WTC11 (cell line): Measurements from ENCODE around the gene PANX2. TPM values are rescaled to one million over a fixed set of nuclear protein-coding genes. Genes with fewer than 3 reads are reported as not detected.

Experiments used
- ATAC-seq: fragments of 200-7000 bp; cut with Tn5 transposase; 2 replicates; pipeline ENCODE4 v1.10.0; 2021; ENCODE audit warnings: mild to moderate bottlenecking, moderate library complexity
- CTCF ChIA-PET: fragments of 300-600 bp; sonication (Branson Sonifier 250); formaldehyde crosslinking; loops from one replicate; lab custom pipeline; 2021; ENCODE audit warnings: antibody characterized with exemption; lab: Charles Lee
- POLR2A ChIA-PET: fragments of 350-600 bp; sonication (Branson Sonifier 250); formaldehyde crosslinking; loops from one replicate; lab custom pipeline; 2021; ENCODE audit warnings: antibody characterized with exemption; lab: Charles Lee
- DNase-seq: peaks from one replicate; pipeline ENCODE4 v3.0.0; 2021; ENCODE audit warnings: low spot score
- H3K27ac Mint-ChIP-seq: 2 replicates; pipeline ENCODE4 v1.8.0; 2021; ENCODE audit warnings: mixed read lengths
- H3K27me3 Mint-ChIP-seq: 2 replicates; pipeline ENCODE4 v1.8.0; 2021; ENCODE audit warnings: low read depth, mild to moderate bottlenecking, moderate library complexity, mixed read lengths
- H3K36me3 Mint-ChIP-seq: 2 replicates; pipeline ENCODE4 v1.8.0; 2021; ENCODE audit warnings: mixed read lengths
- H3K4me1 Mint-ChIP-seq: 2 replicates; pipeline ENCODE4 v1.8.0; 2022; ENCODE audit warnings: mixed read lengths
- H3K4me3 Mint-ChIP-seq: 2 replicates; pipeline ENCODE4 v1.8.0; 2021; ENCODE audit warnings: mild to moderate bottlenecking, moderate library complexity, mixed read lengths
- H3K9me3 Mint-ChIP-seq: 2 replicates; pipeline ENCODE4 v1.8.0; 2021; ENCODE audit warnings: mixed read lengths
- CDX4 ChIP-seq: fragments of 250-450 bp; sonication (Bioruptor Pico); IDR thresholded peaks from 2 replicates; pipeline ENCODE4 v1.9.0; 2021; ENCODE audit warnings: moderate library complexity, mild to moderate bottlenecking, inconsistent platforms, borderline replicate concordance
- CREB1 ChIP-seq: sonication (generic); formaldehyde crosslinking; IDR thresholded peaks from 2 replicates; pipeline ENCODE4 v1.8.0; 2023; ENCODE audit warnings: mild to moderate bottlenecking, missing genetic modification reagents
- CTCF ChIP-seq: fragments of 200-600 bp; IDR thresholded peaks from 2 replicates; pipeline ENCODE4 v1.8.0; 2022; ENCODE audit warnings: antibody characterized with exemption
- E2F1 ChIP-seq: sonication (generic); formaldehyde crosslinking; IDR thresholded peaks from 2 replicates; pipeline ENCODE4 v1.8.0; 2022; ENCODE audit warnings: mild to moderate bottlenecking, missing genetic modification reagents
- E2F4 ChIP-seq: sonication (generic); formaldehyde crosslinking; IDR thresholded peaks from 2 replicates; pipeline ENCODE4 v1.8.1; 2022; ENCODE audit warnings: low read depth, mild to moderate bottlenecking, moderate library complexity, missing genetic modification reagents, borderline replicate concordance
- ELF4 ChIP-seq: sonication (generic); formaldehyde crosslinking; IDR thresholded peaks from 2 replicates; pipeline ENCODE4 v1.8.1; 2022; ENCODE audit warnings: low read depth, mild to moderate bottlenecking, moderate library complexity, missing genetic modification reagents
- ETV6 ChIP-seq: sonication (generic); formaldehyde crosslinking; IDR thresholded peaks from 2 replicates; pipeline ENCODE4 v1.8.1; 2022; ENCODE audit warnings: mild to moderate bottlenecking, missing genetic modification reagents
- FOXP1 ChIP-seq: sonication (generic); formaldehyde crosslinking; IDR thresholded peaks from 2 replicates; pipeline ENCODE4 v1.8.0; 2022; ENCODE audit warnings: missing genetic modification reagents, mild to moderate bottlenecking, moderate library complexity, borderline replicate concordance
- GRHL2 ChIP-seq: fragments of 250-450 bp; sonication (Bioruptor Pico); IDR thresholded peaks from 2 replicates; pipeline ENCODE4 v1.8.0; 2022; ENCODE audit warnings: mild to moderate bottlenecking, moderate library complexity; ENCODE audit not compliant: insufficient replicate concordance, severe bottlenecking
- MAX ChIP-seq: sonication (generic); formaldehyde crosslinking; IDR thresholded peaks from 2 replicates; pipeline ENCODE4 v1.8.0; 2022; ENCODE audit warnings: mild to moderate bottlenecking, missing genetic modification reagents
- RELA ChIP-seq: sonication (generic); formaldehyde crosslinking; IDR thresholded peaks from 2 replicates; pipeline ENCODE4 v1.8.1; 2022; ENCODE audit warnings: missing genetic modification reagents, mild to moderate bottlenecking, borderline replicate concordance
- RORB ChIP-seq: fragments of 250-450 bp; sonication (Bioruptor Pico); IDR thresholded peaks from 2 replicates; pipeline ENCODE4 v1.9.0; 2021; ENCODE audit warnings: mild to moderate bottlenecking
- TEAD1 ChIP-seq: sonication (generic); formaldehyde crosslinking; IDR thresholded peaks from 2 replicates; pipeline ENCODE4 v1.8.0; 2022; ENCODE audit warnings: mild to moderate bottlenecking, missing genetic modification reagents
- TP53 ChIP-seq: sonication (generic); formaldehyde crosslinking; IDR thresholded peaks from 2 replicates; pipeline ENCODE4 v1.8.1; 2023; ENCODE audit warnings: mild to moderate bottlenecking, missing genetic modification reagents
- ZBTB43 ChIP-seq: sonication (generic); formaldehyde crosslinking; IDR thresholded peaks from 2 replicates; pipeline ENCODE4 v1.8.1; 2023; ENCODE audit warnings: mild to moderate bottlenecking, missing genetic modification reagents
- ZMAT4 ChIP-seq: fragments of 250-450 bp; sonication (Bioruptor Pico); IDR thresholded peaks from 2 replicates; pipeline ENCODE4 v1.9.0; 2021; ENCODE audit warnings: mild to moderate bottlenecking
- ZNF121 ChIP-seq: sonication (generic); formaldehyde crosslinking; IDR thresholded peaks from 2 replicates; pipeline ENCODE4 v1.8.0; 2023; ENCODE audit warnings: missing genetic modification reagents
- ZNF138 ChIP-seq: sonication (generic); formaldehyde crosslinking; conservative IDR thresholded peaks from 2 replicates; pipeline ENCODE4 v1.8.1; 2022; ENCODE audit warnings: mild to moderate bottlenecking, moderate library complexity, missing genetic modification reagents
- ZNF281 ChIP-seq: sonication (generic); formaldehyde crosslinking; IDR thresholded peaks from 2 replicates; pipeline ENCODE4 v1.8.0; 2023; ENCODE audit warnings: mild to moderate bottlenecking, missing genetic modification reagents
- ZNF317 ChIP-seq: sonication (generic); formaldehyde crosslinking; IDR thresholded peaks from 2 replicates; pipeline ENCODE4 v1.8.1; 2023; ENCODE audit warnings: low read depth, mild to moderate bottlenecking, moderate library complexity, missing genetic modification reagents, borderline replicate concordance
- ZNF671 ChIP-seq: fragments of 250-450 bp; sonication (Bioruptor Pico); IDR thresholded peaks from 2 replicates; pipeline ENCODE4 v1.8.0; 2021; ENCODE audit warnings: mild to moderate bottlenecking
- total RNA-seq: library from RNA; stranded (reverse); gene quantifications from 3 replicates; pipeline ENCODE4 v1.2.3, GENCODE V29; 2021

The PANX2 gene
- total RNA-seq, 1 experiment from 2014 or later, result 10.2 TPM

- TF ChIP-seq CTCF (no peak), ZNF121 (CRISPR knock-in tag) (no peak), RORB (CRISPR knock-in tag) (no peak), TEAD1 (no peak), GRHL2 (CRISPR knock-in tag) (no peak)
These were observed 23.1 kb downstream of the PANX2 start (continued) for GRCh38 chr22:50193621-50194020.

- Mint-ChIP-seq H3K9me3 (no peaks in the 10 kb centered on the region), H3K27me3 (no peaks in the 10 kb centered on the region), H3K27ac (no peak overlapping the region), H3K4me3 (no peak overlapping the region), H3K36me3 (no peaks in the 10 kb centered on the region; the same call in 1 of the 2 replicates), H3K4me1 (peaks cover 12% of the 10 kb centered on the region)
- ChIA-PET POLR2A (no interaction called here), CTCF (interaction anchor here (1.0 to 1.2 kb wide), 2 partner anchors 44 to 47 kb away, joined by 3 read pairs; no protein-coding TSS in a partner anchor)
- DNase-seq (no peak), ATAC-seq (no peak)
- no peak for TF ChIP-seq ZNF317 (CRISPR knock-in tag)
- no peak for TF ChIP-seq CREB1 (CRISPR knock-in tag)
- TF ChIP-seq CDX4 (CRISPR knock-in tag), result no peak
- no peak for TF ChIP-seq ZNF281 (CRISPR knock-in tag)
- no peak for TF ChIP-seq ZNF138 (CRISPR knock-in tag)
- no peak for TF ChIP-seq ZNF671 (CRISPR knock-in tag)
- no peak for TF ChIP-seq ELF4
These were observed 23.7 kb downstream of the PANX2 start for GRCh38 chr22:50194037-50194805.

GRCh38 chr22:50196256-50196655 is 25.7 kb downstream of the PANX2 start:
- H3K9me3 Mint-ChIP-seq, result no peaks in the 10 kb centered on the region
- CTCF ChIA-PET, result interaction anchor here (1.3 to 1.4 kb wide), 2 partner anchors 10 to 54 kb away, joined by 3 read pairs; no protein-coding TSS in a partner anchor
- no peaks in the 10 kb centered on the region; the same call in 1 of the 2 replicates for H3K36me3 Mint-ChIP-seq
- H3K27ac Mint-ChIP-seq, result no peak overlapping the region
- H3K4me1 Mint-ChIP-seq, result peaks cover 7% of the 10 kb centered on the region; the same call in 1 of the 2 replicates
- no peak for DNase-seq
- no peak overlapping the region for H3K4me3 Mint-ChIP-seq
- ATAC-seq, result no peak
- H3K27me3 Mint-ChIP-seq, result no peaks in the 10 kb centered on the region
- POLR2A ChIA-PET, result no interaction called here
- TF ChIP-seq ZBTB43 (no peak), MAX (CRISPR knock-in tag) (no peak), E2F1 (no peak), ETV6 (CRISPR knock-in tag) (no peak), E2F4 (CRISPR knock-in tag) (no peak), ELF4 (no peak), TP53 (CRISPR knock-in tag) (no peak), FOXP1 (no peak), RELA (CRISPR knock-in tag) (no peak), ZMAT4 (CRISPR knock-in tag) (no peak)
